HepG2 (cell line): ENCODE data around the gene PHACTR1. TPM values are rescaled to one million over a fixed set of nuclear protein-coding genes. Genes with fewer than 3 reads are reported as not detected.

ENCODE experiments used
- AGO2 ChIP-seq: fragments of 200-400 bp; formaldehyde crosslinking; optimal IDR thresholded peaks from 2 replicates; pipeline ENCODE3; 2017; ENCODE audit warnings: mild to moderate bottlenecking, low read depth, low read length, moderate library complexity
- AHR ChIP-seq: IDR thresholded peaks from 2 replicates; pipeline ENCODE4 v1.6.1; 2018; ENCODE audit warnings: missing genetic modification reagents, missing compliant biosample characterization
- ARHGAP35 ChIP-seq: sonication (generic); formaldehyde crosslinking; IDR thresholded peaks from 2 replicates; pipeline ENCODE4 v1.9.0; 2022; ENCODE audit warnings: mild to moderate bottlenecking, inconsistent platforms, moderate library complexity, missing genetic modification reagents, borderline replicate concordance
- HMGA1 ChIP-seq: sonication (generic); formaldehyde crosslinking; conservative IDR thresholded peaks from 2 replicates; pipeline ENCODE4 v1.4.0; 2020; ENCODE audit warnings: missing genetic modification reagents
- HOXA7 ChIP-seq: sonication (generic); formaldehyde crosslinking; IDR thresholded peaks from 2 replicates; pipeline ENCODE4 v1.8.1; 2022; ENCODE audit warnings: mild to moderate bottlenecking, missing genetic modification reagents, moderate library complexity
- MLLT10 ChIP-seq: sonication (generic); formaldehyde crosslinking; IDR thresholded peaks from 2 replicates; pipeline ENCODE4 v1.4.0; 2020; ENCODE audit warnings: missing genetic modification reagents
- RELA ChIP-seq: sonication (generic); formaldehyde crosslinking; IDR thresholded peaks from 2 replicates; pipeline ENCODE4 v1.4.0; 2020; ENCODE audit warnings: missing genetic modification reagents
- SIX1 ChIP-seq: sonication (generic); formaldehyde crosslinking; IDR thresholded peaks from 2 replicates; pipeline ENCODE4 v1.4.0; 2020; ENCODE audit warnings: missing genetic modification reagents, borderline replicate concordance
- SNRNP70 ChIP-seq: fragments of 200-400 bp; formaldehyde crosslinking; IDR thresholded peaks from 2 replicates; pipeline ENCODE4 v1.6.1; 2017; ENCODE audit warnings: mild to moderate bottlenecking, low read depth, low read length, moderate library complexity
- ZNF143 ChIP-seq: sonication (generic); formaldehyde crosslinking; IDR thresholded peaks from 2 replicates; pipeline ENCODE4 v1.4.0; 2020; ENCODE audit warnings: missing genetic modification reagents
- ZNF18 ChIP-seq: sonication (generic); formaldehyde crosslinking; IDR thresholded peaks from 2 replicates; pipeline ENCODE4 v1.8.0; 2022; ENCODE audit warnings: mild to moderate bottlenecking, missing genetic modification reagents; ENCODE audit not compliant: insufficient replicate concordance
- ZNF260 ChIP-seq: sonication (generic); formaldehyde crosslinking; IDR thresholded peaks from 2 replicates; pipeline ENCODE4 v1.4.0; 2020; ENCODE audit warnings: missing genetic modification reagents, low read depth, mild to moderate bottlenecking, borderline replicate concordance
- ZNF761 ChIP-seq: sonication (generic); formaldehyde crosslinking; conservative IDR thresholded peaks from 2 replicates; pipeline ENCODE4 v1.4.0; 2020; ENCODE audit warnings: mild to moderate bottlenecking, missing genetic modification reagents
- polyA plus RNA-seq, 8 experiments: library from polyadenylated mRNA; depleted of rRNA in 3 of 8; stranded (reverse) in 7 of 8; unstranded in 1 of 8; fragments of >200 nt; fragmentation: Illumina TruSeq in 4 of 8; extraction: Trizol in 4 of 8; gene quantifications; 2 replicates each; pipeline versions ENCODE4 v1.2.1 to v1.2.3, GENCODE V29; 2011 to 2016; ENCODE audit warnings: low read depth in 4 of 8, missing spikeins in 1 of 8, mixed read lengths in 1 of 8; ENCODE audit not compliant: insufficient read depth in 1 of 8
- total RNA-seq, 5 experiments: library from RNA; depleted of rRNA; stranded (reverse); fragments of >200 nt; fragmentation: Illumina TruSeq; extraction: Trizol; gene quantifications; 2 replicates each; pipeline ENCODE4 v1.2.3, GENCODE V29; 2016; ENCODE audit warnings: low read depth in 1 of 5
- TF ChIP-seq, protein P1 (sequence below): sonication (generic); formaldehyde crosslinking; IDR thresholded peaks from 2 replicates; pipeline ENCODE4 v1.4.0; 2020; ENCODE audit warnings: missing genetic modification reagents

PHACTR1 gene
- total and polyA plus RNA-seq, 2 of the 13 experiments (the other 11 are each of a cell fraction or from before 2014, with no cell fraction given): 0.09 TPM; not detected in 1

DNA sequence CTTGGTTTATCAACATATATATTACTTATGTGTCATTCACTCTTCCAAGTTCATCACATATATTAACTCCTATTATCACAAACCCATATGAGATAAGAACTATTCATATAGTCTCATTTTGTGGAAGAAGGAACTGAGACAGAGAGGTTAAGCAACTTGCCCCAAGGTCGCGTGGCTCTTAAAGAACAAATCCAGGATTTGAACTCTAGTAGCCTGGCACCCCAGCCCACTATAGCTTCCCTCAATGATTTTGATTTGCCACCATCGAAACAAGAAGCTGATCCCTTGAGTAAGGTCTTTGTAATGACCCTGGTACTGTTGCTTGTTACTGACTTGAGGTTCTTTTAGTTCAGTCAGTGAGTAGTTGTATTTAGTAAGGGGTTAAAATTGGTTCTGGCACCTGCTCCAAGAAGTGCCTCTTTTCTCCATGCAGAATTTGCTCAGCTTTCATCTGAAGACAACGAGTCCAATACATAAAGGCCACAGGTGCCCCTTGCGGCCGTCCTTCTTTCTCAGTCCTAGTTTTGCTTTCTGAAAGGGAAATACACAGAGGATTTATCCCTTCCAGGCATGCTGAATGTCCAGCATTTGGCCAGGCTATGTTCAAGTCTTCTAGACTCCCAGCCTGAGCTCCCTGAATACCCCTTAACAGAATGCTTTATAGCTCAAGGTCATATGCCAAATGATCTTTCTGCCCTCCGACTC lies 358.7 kb downstream of the PHACTR1 start (continued):
- TF ChIP-seq ZNF18 (CRISPR knock-in tag): no peak
- no peak for TF ChIP-seq MLLT10 (CRISPR knock-in tag)
- TF ChIP-seq ZNF761: no peak
- TF ChIP-seq HMGA1 (CRISPR knock-in tag): no peak
- no peak for TF ChIP-seq RELA (CRISPR knock-in tag)
- TF ChIP-seq ZNF143 (CRISPR knock-in tag): no peak
- TF ChIP-seq, protein P1, sequence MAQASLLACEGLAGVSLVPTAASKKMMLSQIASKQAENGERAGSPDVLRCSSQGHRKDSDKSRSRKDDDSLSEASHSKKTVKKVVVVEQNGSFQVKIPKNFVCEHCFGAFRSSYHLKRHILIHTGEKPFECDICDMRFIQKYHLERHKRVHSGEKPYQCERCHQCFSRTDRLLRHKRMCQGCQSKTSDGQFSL (CRISPR knock-in tag): no peak
- TF ChIP-seq ZNF260 (CRISPR knock-in tag): no peak
- no peak for TF ChIP-seq AHR (CRISPR knock-in tag)
- no peak for TF ChIP-seq SIX1 (CRISPR knock-in tag)
- TF ChIP-seq AGO2: no peak
- TF ChIP-seq ARHGAP35: no peak
- TF ChIP-seq HOXA7 (CRISPR knock-in tag): no peak
- TF ChIP-seq SNRNP70: no peak
